ENCODE results near the gene PRKACB.
"Not testable (repeated sequence)": the region's sequence is repeated elsewhere in the genome, so short reads cannot be mapped to it uniquely, and the experiment has no call there.

PRKACB gene

GRCh38 chr1:84224905-84225304 lies 80.8 kb downstream of the PRKACB start:
- no peak for DNase-seq

- no peak for DNase-seq
These were observed 81.6 kb downstream of the PRKACB start for GRCh38 chr1:84225646-84226045.

- DNase-seq: not testable (repeated sequence)
These were observed 88.6 kb downstream of the PRKACB start for GRCh38 chr1:84232676-84233075.

GRCh38 chr1:84236256-84236655 lies 92.2 kb downstream of the PRKACB start:
- no peak for DNase-seq

- no peak for DNase-seq
These were observed 98.6 kb downstream of the PRKACB start for GRCh38 chr1:84242641-84243040.

GRCh38 chr1:84245563-84245962 lies 101.5 kb downstream of the PRKACB start:
- no peak for DNase-seq

- DNase-seq: no peak
These were observed 102.1 kb downstream of the PRKACB start for GRCh38 chr1:84246213-84246612.

GRCh38 chr1:84247425-84248220 lies 103.6 kb downstream of the PRKACB start:
- DNase-seq: no peak

- no peak for DNase-seq
These were observed 106.6 kb downstream of the PRKACB start for GRCh38 chr1:84250668-84251067.

- DNase-seq: no peak
These were observed 109.0 kb downstream of the PRKACB start for GRCh38 chr1:84253036-84253435.

GRCh38 chr1:84253891-84254290 lies 109.8 kb downstream of the PRKACB start:
- no peak for DNase-seq

GRCh38 chr1:84254703-84255238 lies 110.7 kb downstream of the PRKACB start:
- no peak for DNase-seq

- DNase-seq: no peak
These were observed 111.5 kb downstream of the PRKACB start for GRCh38 chr1:84255582-84255981.

GRCh38 chr1:84257617-84258016 lies 113.5 kb downstream of the PRKACB start:
- DNase-seq: no peak

GRCh38 chr1:84259376-84259775 lies 115.3 kb downstream of the PRKACB start:
- DNase-seq: no peak

- no peak for DNase-seq
These were observed 115.9 kb downstream of the PRKACB start for GRCh38 chr1:84259989-84260388.

GRCh38 chr1:84260852-84261518 lies 116.9 kb downstream of the PRKACB start:
- no peak for DNase-seq

- no peak for DNase-seq
These were observed 120.9 kb downstream of the PRKACB start for GRCh38 chr1:84264961-84265360.

GRCh38 chr1:84265867-84266266 lies 121.8 kb downstream of the PRKACB start:
- DNase-seq: no peak

GRCh38 chr1:84266748-84267147 lies 122.7 kb downstream of the PRKACB start:
- DNase-seq: no peak

GRCh38 chr1:84267476-84267875 lies 123.4 kb downstream of the PRKACB start:
- no peak for DNase-seq

GRCh38 chr1:84268346-84268745 lies 124.3 kb downstream of the PRKACB start:
- DNase-seq: no peak

- DNase-seq: no peak
These were observed 125.2 kb downstream of the PRKACB start for GRCh38 chr1:84269306-84269705.

- no peak for DNase-seq
These were observed 127.5 kb downstream of the PRKACB start for GRCh38 chr1:84271441-84272151.
